ENCODE results near the gene SIDT2. TPM values are rescaled to one million over a fixed set of nuclear protein-coding genes. Genes with fewer than 3 reads are reported as not detected.

The SIDT2 gene
- total RNA-seq, 4 donors from 2014 or later: 15.3 to 50.1 (median 33.6) TPM

DNA sequence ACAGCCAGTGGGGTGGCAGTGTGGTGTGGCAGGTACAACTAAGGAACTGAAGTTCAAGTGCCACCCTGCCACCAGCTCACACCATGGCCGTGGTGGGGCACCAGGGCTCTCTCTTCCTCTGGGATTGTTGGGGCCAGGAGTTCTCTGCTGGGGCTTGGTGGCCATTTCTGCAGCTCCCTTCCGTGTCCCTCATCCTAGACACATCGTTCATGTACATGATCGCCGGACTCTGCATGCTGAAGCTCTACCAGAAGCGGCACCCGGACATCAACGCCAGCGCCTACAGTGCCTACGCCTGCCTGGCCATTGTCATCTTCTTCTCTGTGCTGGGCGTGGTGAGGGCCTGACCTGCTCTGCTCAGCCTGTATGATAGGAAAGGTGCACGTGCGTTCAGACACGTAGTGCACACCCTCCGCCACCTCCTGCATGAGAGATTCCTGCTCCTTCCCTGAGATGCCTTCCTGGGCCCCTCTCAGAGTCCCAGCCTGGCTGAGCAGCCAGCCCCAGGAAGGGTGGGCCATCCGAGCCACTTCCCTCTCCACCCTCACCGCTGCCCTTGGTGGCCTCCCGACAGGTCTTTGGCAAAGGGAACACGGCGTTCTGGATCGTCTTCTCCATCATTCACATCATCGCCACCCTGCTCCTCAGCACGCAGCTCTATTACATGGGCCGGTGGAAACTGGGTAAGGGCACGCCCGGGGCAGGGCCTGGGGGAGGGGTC is 13.3 kb downstream of the SIDT2 start:
- ATAC-seq: no peak
- Histone ChIP-seq H3K27me3 (no peaks in the 10 kb centered on the region), H3K27ac (peak overlapping the region in 2 of 4 donors; percentile 21 to 22), H3K4me1 (peaks cover 0 to 13% (median 0%) of the 10 kb centered on the region in 3 donors), H3K36me3 (peaks cover 0 to 94% of the 10 kb centered on the region in 2 donors), H3K4me3 (no peak overlapping the region), H3K9me3 (no peaks in the 10 kb centered on the region)
- TF ChIP-seq POLR2AphosphoS5 (IDR thresholded peaks at IDR 0.05): no peak
- TF ChIP-seq, protein P1, sequence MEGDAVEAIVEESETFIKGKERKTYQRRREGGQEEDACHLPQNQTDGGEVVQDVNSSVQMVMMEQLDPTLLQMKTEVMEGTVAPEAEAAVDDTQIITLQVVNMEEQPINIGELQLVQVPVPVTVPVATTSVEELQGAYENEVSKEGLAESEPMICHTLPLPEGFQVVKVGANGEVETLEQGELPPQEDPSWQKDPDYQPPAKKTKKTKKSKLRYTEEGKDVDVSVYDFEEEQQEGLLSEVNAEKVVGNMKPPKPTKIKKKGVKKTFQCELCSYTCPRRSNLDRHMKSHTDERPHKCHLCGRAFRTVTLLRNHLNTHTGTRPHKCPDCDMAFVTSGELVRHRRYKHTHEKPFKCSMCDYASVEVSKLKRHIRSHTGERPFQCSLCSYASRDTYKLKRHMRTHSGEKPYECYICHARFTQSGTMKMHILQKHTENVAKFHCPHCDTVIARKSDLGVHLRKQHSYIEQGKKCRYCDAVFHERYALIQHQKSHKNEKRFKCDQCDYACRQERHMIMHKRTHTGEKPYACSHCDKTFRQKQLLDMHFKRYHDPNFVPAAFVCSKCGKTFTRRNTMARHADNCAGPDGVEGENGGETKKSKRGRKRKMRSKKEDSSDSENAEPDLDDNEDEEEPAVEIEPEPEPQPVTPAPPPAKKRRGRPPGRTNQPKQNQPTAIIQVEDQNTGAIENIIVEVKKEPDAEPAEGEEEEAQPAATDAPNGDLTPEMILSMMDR (IDR thresholded peaks at IDR 0.05): no peak
- TF ChIP-seq POLR2A (IDR thresholded peaks at IDR 0.05): no peak
- no peak for TF ChIP-seq EP300 (IDR thresholded peaks at IDR 0.05)
- no CpG with 5 or more reads among the region's 26 CpGs for WGBS, 2 donors (ENCODE audit: low coverage in 1 of 2)

DNA sequence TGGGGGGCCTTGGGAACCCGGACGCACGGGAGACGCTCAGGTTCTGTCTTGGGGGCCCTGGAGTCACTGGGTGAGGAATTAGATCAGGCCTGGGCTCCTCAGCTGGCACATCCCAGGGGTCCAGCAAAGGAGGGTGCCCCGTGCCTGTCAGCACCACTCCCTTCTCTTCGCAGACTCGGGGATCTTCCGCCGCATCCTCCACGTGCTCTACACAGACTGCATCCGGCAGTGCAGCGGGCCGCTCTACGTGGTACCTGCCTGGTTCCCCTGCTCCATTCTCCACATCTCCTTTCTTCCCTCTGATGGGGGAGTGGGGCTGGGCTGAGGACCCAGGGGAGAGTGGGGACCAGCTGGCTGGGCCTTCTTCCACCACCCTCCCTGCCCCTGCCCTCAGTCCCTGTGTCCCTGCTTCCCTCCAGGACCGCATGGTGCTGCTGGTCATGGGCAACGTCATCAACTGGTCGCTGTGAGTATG is 13.9 kb downstream of the SIDT2 start:
- Histone ChIP-seq H3K27ac (peak overlapping the region in 2 of 4 donors; percentile 21 to 22), H3K36me3 (peaks cover 0 to 89% of the 10 kb centered on the region in 2 donors), H3K27me3 (no peaks in the 10 kb centered on the region), H3K4me1 (peaks cover 0 to 13% (median under 1%) of the 10 kb centered on the region in 3 donors), H3K4me3 (no peak overlapping the region), H3K9me3 (no peaks in the 10 kb centered on the region)
- TF ChIP-seq POLR2A (IDR thresholded peaks at IDR 0.05) (no peak), POLR2AphosphoS5 (IDR thresholded peaks at IDR 0.05) (no peak), EP300 (IDR thresholded peaks at IDR 0.05) (no peak)
- TF ChIP-seq, protein P1 (IDR thresholded peaks at IDR 0.05): no peak
- no peak for ATAC-seq
- WGBS, 2 donors (ENCODE audit: low coverage in 1 of 2): no CpG with 5 or more reads among the region's 17 CpGs

DNA sequence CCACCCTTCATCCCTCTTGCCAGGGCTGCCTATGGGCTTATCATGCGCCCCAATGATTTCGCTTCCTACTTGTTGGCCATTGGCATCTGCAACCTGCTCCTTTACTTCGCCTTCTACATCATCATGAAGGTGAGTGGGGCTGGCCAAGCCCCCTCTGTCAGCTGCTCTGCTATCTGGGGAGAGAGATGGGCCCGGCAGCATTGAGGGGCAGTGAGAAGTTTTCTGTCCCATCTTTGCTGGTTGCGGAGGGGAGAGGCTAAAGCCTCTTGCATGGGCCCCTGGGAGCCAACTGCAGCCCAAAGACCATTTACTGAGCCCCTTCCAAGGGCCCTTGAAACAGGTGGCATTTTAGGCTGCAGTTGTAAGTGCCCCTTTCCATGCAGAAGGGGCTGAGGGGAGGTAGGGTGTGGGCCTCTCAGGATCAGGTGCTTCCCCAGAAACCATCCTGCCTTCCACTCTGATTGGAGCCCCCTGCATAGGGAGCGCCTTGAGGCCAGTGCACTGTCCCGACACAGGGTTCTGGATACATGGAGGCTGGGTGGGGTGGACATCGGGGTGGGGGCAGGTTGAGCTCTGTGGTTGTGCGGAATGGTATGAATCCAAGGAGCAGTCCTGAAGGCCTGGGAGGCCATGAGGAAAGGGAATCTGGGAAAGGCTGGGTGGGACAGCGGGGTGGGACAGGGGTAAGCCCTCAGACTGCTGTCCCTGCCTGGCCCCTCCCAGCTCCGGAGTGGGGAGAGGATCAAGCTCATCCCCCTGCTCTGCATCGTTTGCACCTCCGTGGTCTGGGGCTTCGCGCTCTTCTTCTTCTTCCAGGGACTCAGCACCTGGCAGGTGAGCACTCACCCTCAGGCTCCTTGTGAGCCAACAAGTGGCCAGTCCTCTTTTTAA is 14.8 kb downstream of the SIDT2 start:
- Histone ChIP-seq H3K36me3 (peaks cover 0 to 79% of the 10 kb centered on the region in 2 donors), H3K27ac (peak overlapping the region in 2 of 4 donors; percentile 21 to 37), H3K27me3 (no peaks in the 10 kb centered on the region), H3K9me3 (no peaks in the 10 kb centered on the region), H3K4me3 (no peak overlapping the region), H3K4me1 (peaks cover 0 to 17% (median 6%) of the 10 kb centered on the region in 3 donors)
- TF ChIP-seq EP300 (IDR thresholded peaks at IDR 0.05) (no peak), POLR2AphosphoS5 (IDR thresholded peaks at IDR 0.05) (no peak), POLR2A (IDR thresholded peaks at IDR 0.05) (no peak)
- TF ChIP-seq, protein P1 (IDR thresholded peaks at IDR 0.05): no peak
- ATAC-seq: no peak
- 91% methylated on average over 3 of the region's 15 CpGs; no CpG with 5 or more reads in 1 of the 2 donors for WGBS, 2 donors (ENCODE audit: low coverage in 1 of 2)

DNA sequence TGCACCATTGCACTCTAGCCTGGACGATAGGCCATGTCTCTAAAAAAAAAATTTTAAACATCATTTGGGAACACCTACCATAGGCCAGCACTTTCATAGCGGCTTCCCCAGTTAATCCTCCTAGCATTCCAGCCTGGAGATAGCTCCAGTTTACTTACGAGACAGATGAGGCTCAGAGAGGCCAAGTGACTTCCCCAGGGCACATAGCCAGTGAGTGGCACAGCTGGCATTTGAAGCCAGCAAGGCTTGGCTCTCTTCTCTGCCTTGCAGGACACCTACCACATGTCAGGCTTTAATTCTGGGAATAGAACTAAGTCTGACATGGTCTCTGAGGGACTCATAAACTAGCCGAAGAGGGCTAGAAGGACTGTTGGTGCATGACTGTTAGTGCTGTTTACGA is 15.7 kb downstream of the SIDT2 start:
- Histone ChIP-seq H3K4me1 (peaks cover 0 to 26% (median 6%) of the 10 kb centered on the region in 3 donors), H3K36me3 (peaks cover 0 to 70% of the 10 kb centered on the region in 2 donors), H3K9me3 (no peaks in the 10 kb centered on the region), H3K4me3 (no peak overlapping the region), H3K27ac (peak overlapping the region in 2 of 4 donors; percentile 13 to 37), H3K27me3 (no peaks in the 10 kb centered on the region)
- 57 to 67% methylated on average over 1 to 2 of the region's 5 CpGs for WGBS, 2 donors (ENCODE audit: low coverage in 1 of 2)
- no peak for ATAC-seq
- TF ChIP-seq, protein P1 (IDR thresholded peaks at IDR 0.05): no peak
- no peak for TF ChIP-seq POLR2AphosphoS5 (IDR thresholded peaks at IDR 0.05)
- no peak for TF ChIP-seq EP300 (IDR thresholded peaks at IDR 0.05)
- no peak for TF ChIP-seq POLR2A (IDR thresholded peaks at IDR 0.05)

Measured in gastroesophageal sphincter (tissue), 4 donors.